BJ (cell line): ENCODE data around the gene ADCY9. TPM values are rescaled to one million over a fixed set of nuclear protein-coding genes. Genes with fewer than 3 reads are reported as not detected.

Experiments
- CTCF ChIA-PET: fragments of 350-600 bp; formaldehyde crosslinking; extraction: SDS; loops from one replicate; lab custom pipeline; 2021; ENCODE audit warnings: antibody characterized with exemption, inconsistent platforms; lab: Yijun Ruan, JAX
- POLR2A ChIA-PET: fragments of 300-600 bp; sonication (Branson Sonifier 250); formaldehyde crosslinking; extraction: SDS; loops from one replicate; lab custom pipeline; 2021; ENCODE audit warnings: antibody characterized with exemption; lab: Charles Lee
- DNase-seq: peaks from one replicate; pipeline ENCODE4 v3.0.0-alpha.2; 2011; ENCODE audit warnings: low read depth
- H3K27me3 ChIP-seq: 2 replicates; pipeline ENCODE4 v1.6.0; 2011; ENCODE audit warnings: low read length; ENCODE audit not compliant: control insufficient read depth, insufficient read depth
- H3K36me3 ChIP-seq: 2 replicates; pipeline ENCODE4 v1.5.1; 2011; ENCODE audit warnings: low read length; ENCODE audit not compliant: control insufficient read depth, insufficient read depth
- H3K4me3 ChIP-seq: 2 replicates; pipeline ENCODE4 v1.5.1; 2011; ENCODE audit warnings: low read depth, mild to moderate bottlenecking, control low read depth, low read length
- polyA plus RNA-seq: library from polyadenylated mRNA; depleted of rRNA; stranded (reverse); fragments of >200 nt; gene quantifications from 2 replicates; pipeline ENCODE4 v1.2.3, GENCODE V29; 2011
- TF ChIP-seq, protein P1 (sequence below): IDR thresholded peaks from 2 replicates; pipeline ENCODE4 v1.5.1; 2011; ENCODE audit warnings: low read depth, mild to moderate bottlenecking, control low read depth, inconsistent platforms, low read length, moderate library complexity; ENCODE audit not compliant: insufficient read depth

Gene ADCY9
- polyA plus RNA-seq, 1 experiment = 28.2 TPM

DNA sequence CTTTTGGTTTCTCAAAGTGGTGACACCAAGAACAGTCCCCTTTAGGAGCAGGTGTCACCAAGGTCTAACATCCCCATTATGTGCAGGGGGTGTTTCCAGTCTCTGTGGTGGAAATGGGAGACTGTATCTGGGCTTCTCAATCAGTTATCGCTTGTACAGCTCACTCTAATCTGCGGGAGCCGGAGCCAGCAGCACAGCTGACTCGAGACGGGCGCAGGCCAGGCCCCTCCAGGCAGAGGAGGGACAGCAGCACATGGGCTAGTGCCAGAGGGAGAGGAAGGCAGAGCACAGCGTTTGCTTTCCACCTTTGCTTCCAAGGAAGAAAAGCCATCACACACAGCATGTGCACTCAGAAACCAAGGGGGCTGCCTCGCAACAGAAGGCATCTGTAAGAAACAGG, 144.5 kb downstream of the ADCY9 start:
- POLR2A ChIA-PET = interaction anchor here (0.6 kb wide), 1 partner anchor 20 kb away, joined by 13 read pairs; no protein-coding TSS in a partner anchor
- Histone ChIP-seq H3K4me3 (no peak overlapping the region), H3K27me3 (no peaks in the 10 kb centered on the region), H3K36me3 (peaks cover 1% of the 10 kb centered on the region; the same call in 1 of the 2 replicates)
- TF ChIP-seq, protein P1, sequence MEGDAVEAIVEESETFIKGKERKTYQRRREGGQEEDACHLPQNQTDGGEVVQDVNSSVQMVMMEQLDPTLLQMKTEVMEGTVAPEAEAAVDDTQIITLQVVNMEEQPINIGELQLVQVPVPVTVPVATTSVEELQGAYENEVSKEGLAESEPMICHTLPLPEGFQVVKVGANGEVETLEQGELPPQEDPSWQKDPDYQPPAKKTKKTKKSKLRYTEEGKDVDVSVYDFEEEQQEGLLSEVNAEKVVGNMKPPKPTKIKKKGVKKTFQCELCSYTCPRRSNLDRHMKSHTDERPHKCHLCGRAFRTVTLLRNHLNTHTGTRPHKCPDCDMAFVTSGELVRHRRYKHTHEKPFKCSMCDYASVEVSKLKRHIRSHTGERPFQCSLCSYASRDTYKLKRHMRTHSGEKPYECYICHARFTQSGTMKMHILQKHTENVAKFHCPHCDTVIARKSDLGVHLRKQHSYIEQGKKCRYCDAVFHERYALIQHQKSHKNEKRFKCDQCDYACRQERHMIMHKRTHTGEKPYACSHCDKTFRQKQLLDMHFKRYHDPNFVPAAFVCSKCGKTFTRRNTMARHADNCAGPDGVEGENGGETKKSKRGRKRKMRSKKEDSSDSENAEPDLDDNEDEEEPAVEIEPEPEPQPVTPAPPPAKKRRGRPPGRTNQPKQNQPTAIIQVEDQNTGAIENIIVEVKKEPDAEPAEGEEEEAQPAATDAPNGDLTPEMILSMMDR = no peak
- CTCF ChIA-PET = interaction anchor here (0.6 to 2.5 kb wide), 4 partner anchors 9 to 431 kb away, joined by 3 to 8 read pairs (median 6); no protein-coding TSS in a partner anchor
- no peak for DNase-seq

DNA sequence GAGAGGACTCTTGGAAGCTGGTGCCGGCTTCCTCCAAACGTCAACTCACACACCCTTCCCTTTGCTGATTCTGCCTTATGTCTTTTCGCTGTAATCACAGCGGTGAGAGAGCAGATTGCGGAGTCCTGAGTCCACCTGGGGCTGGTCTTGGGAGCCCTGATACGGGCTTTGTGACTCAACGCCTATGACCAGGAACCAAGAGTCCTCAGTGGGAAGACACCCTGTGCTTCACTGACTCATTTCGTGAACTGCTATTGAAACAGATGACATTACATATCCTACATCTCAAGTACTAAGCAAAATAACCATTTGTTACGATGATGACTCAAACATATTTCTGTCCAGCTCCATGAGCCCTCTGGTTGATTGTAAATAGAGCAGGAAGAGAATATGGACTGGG, 145.0 kb downstream of the ADCY9 start:
- CTCF ChIA-PET = interaction anchor here (0.6 to 2.5 kb wide), 5 partner anchors 8 to 431 kb away, joined by 3 to 8 read pairs (median 5); no protein-coding TSS in a partner anchor
- H3K27me3 ChIP-seq = no peaks in the 10 kb centered on the region
- peaks cover 5% of the 10 kb centered on the region for H3K36me3 ChIP-seq
- peak; percentile 48 for DNase-seq
- POLR2A ChIA-PET = interaction anchor here (0.6 kb wide), 1 partner anchor 20 kb away, joined by 13 read pairs; no protein-coding TSS in a partner anchor
- TF ChIP-seq, protein P1 = no peak
- no peak overlapping the region for H3K4me3 ChIP-seq

DNA sequence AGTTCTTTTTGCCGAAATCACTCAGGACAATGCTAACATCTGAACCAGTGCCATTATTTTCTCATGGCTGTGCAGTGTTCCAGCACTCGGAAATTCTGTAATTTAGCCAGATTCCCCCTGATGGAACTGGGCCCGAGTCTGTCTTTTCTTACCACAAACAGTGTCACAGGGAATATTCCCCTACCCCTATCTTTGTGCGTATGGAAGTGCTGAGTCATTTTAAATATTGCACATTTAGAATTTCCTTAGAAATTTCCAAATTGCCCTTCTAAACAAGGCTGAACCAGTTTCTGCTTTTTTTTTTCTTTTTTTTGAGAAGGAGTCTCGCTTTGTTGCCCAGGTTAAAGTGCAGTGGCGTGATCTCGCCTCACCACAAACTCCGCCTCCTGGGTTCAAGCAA, 147.7 kb downstream of the ADCY9 start:
- ChIA-PET POLR2A (no interaction called here), CTCF (no interaction called here)
- peaks cover 11% of the 10 kb centered on the region for H3K36me3 ChIP-seq
- no peak for DNase-seq
- TF ChIP-seq, protein P1 = no peak
- H3K4me3 ChIP-seq = no peak overlapping the region
- H3K27me3 ChIP-seq = no peaks in the 10 kb centered on the region

DNA sequence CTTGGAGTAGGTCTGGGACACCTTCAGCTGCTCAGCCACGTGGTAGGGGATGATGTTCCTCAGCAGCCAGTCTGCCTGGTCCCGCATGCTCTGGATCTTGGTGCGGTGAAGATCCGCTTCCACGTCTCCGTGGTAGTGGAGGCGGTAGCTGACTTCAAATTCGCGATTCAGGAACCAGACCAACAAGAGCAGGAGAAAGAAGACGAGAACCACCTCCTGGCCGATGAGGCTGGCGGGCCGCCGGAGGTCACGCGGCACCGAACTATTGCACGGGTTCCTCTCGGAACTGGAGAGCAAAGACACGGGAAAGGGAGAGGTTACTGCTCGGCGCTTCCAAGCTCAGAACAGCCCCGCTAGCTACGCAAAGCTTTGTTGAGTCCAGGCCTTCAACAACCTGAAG, 149.6 kb downstream of the ADCY9 start:
- H3K36me3 ChIP-seq = peaks cover 11% of the 10 kb centered on the region
- ChIA-PET POLR2A (no interaction called here), CTCF (interaction anchor here (0.6 to 2.5 kb wide), 4 partner anchors 8 to 222 kb away, joined by 3 to 8 read pairs (median 3); no protein-coding TSS in a partner anchor)
- no peak overlapping the region for H3K4me3 ChIP-seq
- TF ChIP-seq, protein P1 = no peak
- no peaks in the 10 kb centered on the region for H3K27me3 ChIP-seq
- DNase-seq = no peak

- TF ChIP-seq, protein P1 = no peak
- ChIA-PET POLR2A (no interaction called here), CTCF (interaction anchor here (0.6 to 2.5 kb wide), 3 partner anchors 17 to 223 kb away, joined by 3 to 8 read pairs (median 3); no protein-coding TSS in a partner anchor)
- Histone ChIP-seq H3K4me3 (no peak overlapping the region), H3K36me3 (peaks cover 11% of the 10 kb centered on the region), H3K27me3 (no peaks in the 10 kb centered on the region)
- no peak for DNase-seq
These were observed 150.3 kb downstream of the ADCY9 start for GRCh38 chr16:3965781-3966582.
